GM23338 (cell line): Measurements from ENCODE around the gene HSD17B2. TPM values are rescaled to one million over a fixed set of nuclear protein-coding genes. Genes with fewer than 3 reads are reported as not detected.

Experiments
- ATAC-seq: fragments of 200-7000 bp; cut with Tn5 transposase; 3 replicates; pipeline ENCODE4 v1.9.1; 2020
- DNase-seq: peaks from one replicate; pipeline ENCODE4 v3.0.0-alpha.2; 2015; ENCODE audit warnings: low spot score
- H2AFZ ChIP-seq: fragments of 200-600 bp; sonication (generic); 2 replicates; pipeline ENCODE4 v1.8.0; 2016; ENCODE audit warnings: antibody characterized with exemption, mild to moderate bottlenecking, moderate library complexity
- H3F3A ChIP-seq: fragments of 200-600 bp; sonication (generic); replicated peaks from 2 replicates; pipeline ENCODE4 v1.8.0; 2017; ENCODE audit warnings: antibody characterized with exemption, mixed run types, low read depth
- H3K27ac ChIP-seq: fragments of 200-600 bp; sonication (generic); 2 replicates; pipeline ENCODE4 v1.6.1; 2016; ENCODE audit warnings: low read depth
- H3K27me3 ChIP-seq: fragments of 200-600 bp; sonication (generic); 2 replicates; pipeline ENCODE4 v1.8.0; 2016; ENCODE audit warnings: mild to moderate bottlenecking, mixed run types, moderate library complexity; ENCODE audit not compliant: insufficient read depth
- H3K36me3 ChIP-seq: fragments of 200-600 bp; sonication (generic); 2 replicates; pipeline ENCODE4 v1.8.0; 2016; ENCODE audit warnings: mild to moderate bottlenecking; ENCODE audit not compliant: insufficient read depth
- H3K4me1 ChIP-seq: fragments of 200-600 bp; sonication (generic); 2 replicates; pipeline ENCODE4 v1.8.0; 2016; ENCODE audit warnings: mild to moderate bottlenecking, moderate library complexity; ENCODE audit not compliant: insufficient read depth
- H3K4me2 ChIP-seq: fragments of 200-600 bp; sonication (generic); 2 replicates; pipeline ENCODE4 v1.7.1; 2017; ENCODE audit warnings: mixed run types
- H3K4me3 ChIP-seq: fragments of 200-600 bp; sonication (generic); 2 replicates; pipeline ENCODE4 v1.6.1; 2016; ENCODE audit warnings: mixed run types
- H3K79me2 ChIP-seq: fragments of 200-600 bp; sonication (generic); replicated peaks from 2 replicates; pipeline ENCODE4 v1.8.0; 2017; ENCODE audit warnings: mild to moderate bottlenecking; ENCODE audit not compliant: insufficient read depth
- H3K9me2 ChIP-seq: fragments of 200-600 bp; sonication (generic); 2 replicates; pipeline ENCODE4 v1.8.0; 2017; ENCODE audit not compliant: insufficient read depth
- H4K20me1 ChIP-seq: fragments of 200-600 bp; sonication (generic); replicated peaks from 2 replicates; pipeline ENCODE4 v1.8.0; 2017; ENCODE audit warnings: mild to moderate bottlenecking; ENCODE audit not compliant: insufficient read depth
- H3K27ac Mint-ChIP-seq: 2 replicates; pipeline ENCODE4 v1.8.0; 2020; ENCODE audit warnings: inconsistent platforms, mild to moderate bottlenecking, moderate library complexity, mixed read lengths
- H3K27me3 Mint-ChIP-seq: 3 replicates; pipeline ENCODE4 v1.8.0; 2022; ENCODE audit warnings: low read depth, mild to moderate bottlenecking, moderate library complexity, mixed read lengths, inconsistent platforms; ENCODE audit not compliant: insufficient read depth, poor library complexity
- H3K36me3 Mint-ChIP-seq: 3 replicates; pipeline ENCODE4 v1.8.0; 2021; ENCODE audit warnings: low read depth, mild to moderate bottlenecking, inconsistent platforms, moderate library complexity, mixed read lengths
- H3K4me1 Mint-ChIP-seq: 3 replicates; pipeline ENCODE4 v1.8.0; 2020; ENCODE audit warnings: mild to moderate bottlenecking, inconsistent platforms, mixed read lengths
- H3K4me3 Mint-ChIP-seq: 3 replicates; pipeline ENCODE4 v1.8.0; 2021; ENCODE audit warnings: moderate library complexity, mild to moderate bottlenecking, inconsistent platforms, mixed read lengths
- H3K9me3 Mint-ChIP-seq: 3 replicates; pipeline ENCODE4 v1.8.0; 2020; ENCODE audit warnings: moderate library complexity, mild to moderate bottlenecking, inconsistent platforms, mixed read lengths
- CREB1 ChIP-seq: fragments of 250-450 bp; sonication (Bioruptor Pico); IDR thresholded peaks from 2 replicates; pipeline ENCODE4 v1.5.0; 2020; ENCODE audit warnings: low read depth, mild to moderate bottlenecking, moderate library complexity
- EZH2 ChIP-seq: fragments of 200-600 bp; sonication (generic); IDR thresholded peaks from one replicate; pipeline ENCODE4 v1.8.0; 2017; ENCODE audit warnings: antibody characterized with exemption, mild to moderate bottlenecking, low read depth; ENCODE audit not compliant: unreplicated experiment
- EZH2phosphoT487 ChIP-seq: fragments of 200-600 bp; sonication (generic); IDR thresholded peaks from one replicate; pipeline ENCODE4 v1.8.1; 2018; ENCODE audit warnings: antibody characterized with exemption; ENCODE audit not compliant: unreplicated experiment
- JUNB ChIP-seq: IDR thresholded peaks from one replicate; pipeline ENCODE4 v1.6.1; 2016; ENCODE audit warnings: antibody characterized with exemption; ENCODE audit not compliant: unreplicated experiment
- NANOG ChIP-seq: IDR thresholded peaks from 2 replicates; pipeline ENCODE4 v1.6.1; 2016; ENCODE audit warnings: antibody characterized with exemption, borderline replicate concordance
- POLR2AphosphoS5 ChIP-seq: IDR thresholded peaks from 2 replicates; pipeline ENCODE4 v1.6.1; 2016; ENCODE audit warnings: antibody characterized with exemption, low read depth
- STAT1 ChIP-seq: IDR thresholded peaks from one replicate; pipeline ENCODE4 v1.6.1; 2016; ENCODE audit warnings: antibody characterized with exemption; ENCODE audit not compliant: unreplicated experiment
- ZNF114 ChIP-seq: fragments of 250-450 bp; sonication (Bioruptor Pico); IDR thresholded peaks from 2 replicates; pipeline ENCODE4 v1.5.0; 2020; ENCODE audit warnings: mild to moderate bottlenecking, moderate library complexity
- ZNF331 ChIP-seq: fragments of 250-450 bp; sonication (Bioruptor Pico); IDR thresholded peaks from 2 replicates; pipeline ENCODE4 v1.5.0; 2020; ENCODE audit warnings: low read depth, mild to moderate bottlenecking, moderate library complexity
- polyA plus RNA-seq: library from polyadenylated mRNA; unstranded; fragments of >200 nt; fragmentation: Nextera tagmentation; extraction: Ambion mirVana; gene quantifications from 2 replicates; pipeline ENCODE4 v1.2.1, GENCODE V29; 2016
- total RNA-seq: library from RNA; depleted of rRNA; stranded (reverse); fragments of >200 nt; shearing (Covaris generic); gene quantifications from 2 replicates; pipeline ENCODE4 v1.2.3, GENCODE V29; 2014
- TF ChIP-seq, protein P1 (sequence below): fragments of 250-450 bp; sonication (Bioruptor Pico); IDR thresholded peaks from 2 replicates; pipeline ENCODE4 v1.5.0; 2020; ENCODE audit warnings: mild to moderate bottlenecking, moderate library complexity
- TF ChIP-seq, protein P2 (sequence below): IDR thresholded peaks from 2 replicates; pipeline ENCODE4 v1.6.1; 2016; ENCODE audit warnings: antibody characterized with exemption
- TF ChIP-seq, protein P3 (sequence below), 2 experiments: fragments of 200-600 bp in 1 of 2; sonication (generic) in 1 of 2; conservative IDR thresholded peaks; 2 replicates each; pipeline versions ENCODE4 v1.5.1 to v1.6.1; 2016 to 2017; ENCODE audit warnings: antibody characterized with exemption in 2 of 2, low read depth in 2 of 2, mild to moderate bottlenecking in 2 of 2, moderate library complexity in 1 of 2

Gene HSD17B2
- total and polyA plus RNA-seq, 2 experiments from 2014 or later: 0.29 TPM; not detected in 1

DNA sequence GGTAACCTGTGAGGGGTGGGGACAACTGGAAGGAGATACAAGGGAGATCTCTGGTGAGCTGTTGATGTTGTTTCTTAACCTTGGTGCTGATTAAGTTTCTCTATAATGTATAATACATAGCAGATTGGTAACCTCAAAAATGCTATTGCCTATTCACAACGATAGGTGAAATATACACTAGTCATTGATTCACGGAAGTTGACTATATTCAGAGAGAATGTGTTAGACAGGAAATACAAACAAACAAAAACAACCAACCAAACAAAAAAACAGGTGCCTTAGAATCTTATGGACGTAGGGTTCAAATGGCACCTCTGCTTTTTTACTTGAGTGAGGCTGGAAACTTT, 21.5 kb downstream of the HSD17B2 start:
- Histone ChIP-seq H3K27ac (no peak overlapping the region), H3K9me2 (0 out of 2 replicates have a peak, but pooled peaks cover 7% of the 10 kb centered on the region), H3K4me2 (no peak overlapping the region), H2AFZ (no peak overlapping the region), H4K20me1 (no peaks in the 10 kb centered on the region), H3K79me2 (no peaks in the 10 kb centered on the region), H3K4me3 (no peak overlapping the region), H3K27me3 (no peaks in the 10 kb centered on the region), H3F3A (no peaks in the 10 kb centered on the region), H3K4me1 (no peaks in the 10 kb centered on the region), H3K36me3 (no peaks in the 10 kb centered on the region)
- Mint-ChIP-seq H3K27ac (no peak overlapping the region), H3K27me3 (peaks cover 5% of the 10 kb centered on the region), H3K4me3 (no peak overlapping the region), H3K9me3 (no peaks in the 10 kb centered on the region; the same call in 2 of the 3 replicates), H3K4me1 (no peaks in the 10 kb centered on the region), H3K36me3 (no peaks in the 10 kb centered on the region)
- TF ChIP-seq ZNF114 (CRISPR knock-in tag) (no peak), STAT1 (no peak), EZH2phosphoT487 (no peak), CREB1 (CRISPR knock-in tag) (no peak), JUNB (no peak), NANOG (no peak), EZH2 (no peak), POLR2AphosphoS5 (no peak), ZNF331 (CRISPR knock-in tag) (no peak)
- TF ChIP-seq, protein P1, sequence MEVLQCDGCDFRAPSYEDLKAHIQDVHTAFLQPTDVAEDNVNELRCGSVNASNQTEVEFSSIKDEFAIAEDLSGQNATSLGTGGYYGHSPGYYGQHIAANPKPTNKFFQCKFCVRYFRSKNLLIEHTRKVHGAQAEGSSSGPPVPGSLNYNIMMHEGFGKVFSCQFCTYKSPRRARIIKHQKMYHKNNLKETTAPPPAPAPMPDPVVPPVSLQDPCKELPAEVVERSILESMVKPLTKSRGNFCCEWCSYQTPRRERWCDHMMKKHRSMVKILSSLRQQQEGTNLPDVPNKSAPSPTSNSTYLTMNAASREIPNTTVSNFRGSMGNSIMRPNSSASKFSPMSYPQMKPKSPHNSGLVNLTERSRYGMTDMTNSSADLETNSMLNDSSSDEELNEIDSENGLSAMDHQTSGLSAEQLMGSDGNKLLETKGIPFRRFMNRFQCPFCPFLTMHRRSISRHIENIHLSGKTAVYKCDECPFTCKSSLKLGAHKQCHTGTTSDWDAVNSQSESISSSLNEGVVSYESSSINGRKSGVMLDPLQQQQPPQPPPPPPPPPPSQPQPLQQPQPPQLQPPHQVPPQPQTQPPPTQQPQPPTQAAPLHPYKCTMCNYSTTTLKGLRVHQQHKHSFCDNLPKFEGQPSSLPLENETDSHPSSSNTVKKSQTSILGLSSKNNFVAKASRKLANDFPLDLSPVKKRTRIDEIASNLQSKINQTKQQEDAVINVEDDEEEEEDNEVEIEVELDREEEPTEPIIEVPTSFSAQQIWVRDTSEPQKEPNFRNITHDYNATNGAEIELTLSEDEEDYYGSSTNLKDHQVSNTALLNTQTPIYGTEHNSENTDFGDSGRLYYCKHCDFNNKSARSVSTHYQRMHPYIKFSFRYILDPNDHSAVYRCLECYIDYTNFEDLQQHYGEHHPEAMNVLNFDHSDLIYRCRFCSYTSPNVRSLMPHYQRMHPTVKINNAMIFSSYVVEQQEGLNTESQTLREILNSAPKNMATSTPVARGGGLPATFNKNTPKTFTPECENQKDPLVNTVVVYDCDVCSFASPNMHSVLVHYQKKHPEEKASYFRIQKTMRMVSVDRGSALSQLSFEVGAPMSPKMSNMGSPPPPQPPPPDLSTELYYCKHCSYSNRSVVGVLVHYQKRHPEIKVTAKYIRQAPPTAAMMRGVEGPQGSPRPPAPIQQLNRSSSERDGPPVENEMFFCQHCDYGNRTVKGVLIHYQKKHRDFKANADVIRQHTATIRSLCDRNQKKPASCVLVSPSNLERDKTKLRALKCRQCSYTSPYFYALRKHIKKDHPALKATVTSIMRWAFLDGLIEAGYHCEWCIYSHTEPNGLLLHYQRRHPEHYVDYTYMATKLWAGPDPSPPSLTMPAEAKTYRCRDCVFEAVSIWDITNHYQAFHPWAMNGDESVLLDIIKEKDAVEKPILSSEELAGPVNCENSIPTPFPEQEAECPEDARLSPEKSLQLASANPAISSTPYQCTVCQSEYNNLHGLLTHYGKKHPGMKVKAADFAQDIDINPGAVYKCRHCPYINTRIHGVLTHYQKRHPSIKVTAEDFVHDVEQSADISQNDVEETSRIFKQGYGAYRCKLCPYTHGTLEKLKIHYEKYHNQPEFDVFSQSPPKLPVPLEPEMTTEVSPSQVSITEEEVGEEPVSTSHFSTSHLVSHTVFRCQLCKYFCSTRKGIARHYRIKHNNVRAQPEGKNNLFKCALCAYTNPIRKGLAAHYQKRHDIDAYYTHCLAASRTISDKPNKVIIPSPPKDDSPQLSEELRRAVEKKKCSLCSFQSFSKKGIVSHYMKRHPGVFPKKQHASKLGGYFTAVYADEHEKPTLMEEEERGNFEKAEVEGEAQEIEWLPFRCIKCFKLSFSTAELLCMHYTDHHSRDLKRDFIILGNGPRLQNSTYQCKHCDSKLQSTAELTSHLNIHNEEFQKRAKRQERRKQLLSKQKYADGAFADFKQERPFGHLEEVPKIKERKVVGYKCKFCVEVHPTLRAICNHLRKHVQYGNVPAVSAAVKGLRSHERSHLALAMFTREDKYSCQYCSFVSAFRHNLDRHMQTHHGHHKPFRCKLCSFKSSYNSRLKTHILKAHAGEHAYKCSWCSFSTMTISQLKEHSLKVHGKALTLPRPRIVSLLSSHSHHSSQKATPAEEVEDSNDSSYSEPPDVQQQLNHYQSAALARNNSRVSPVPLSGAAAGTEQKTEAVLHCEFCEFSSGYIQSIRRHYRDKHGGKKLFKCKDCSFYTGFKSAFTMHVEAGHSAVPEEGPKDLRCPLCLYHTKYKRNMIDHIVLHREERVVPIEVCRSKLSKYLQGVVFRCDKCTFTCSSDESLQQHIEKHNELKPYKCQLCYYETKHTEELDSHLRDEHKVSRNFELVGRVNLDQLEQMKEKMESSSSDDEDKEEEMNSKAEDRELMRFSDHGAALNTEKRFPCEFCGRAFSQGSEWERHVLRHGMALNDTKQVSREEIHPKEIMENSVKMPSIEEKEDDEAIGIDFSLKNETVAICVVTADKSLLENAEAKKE (CRISPR knock-in tag): no peak
- TF ChIP-seq, protein P2, sequence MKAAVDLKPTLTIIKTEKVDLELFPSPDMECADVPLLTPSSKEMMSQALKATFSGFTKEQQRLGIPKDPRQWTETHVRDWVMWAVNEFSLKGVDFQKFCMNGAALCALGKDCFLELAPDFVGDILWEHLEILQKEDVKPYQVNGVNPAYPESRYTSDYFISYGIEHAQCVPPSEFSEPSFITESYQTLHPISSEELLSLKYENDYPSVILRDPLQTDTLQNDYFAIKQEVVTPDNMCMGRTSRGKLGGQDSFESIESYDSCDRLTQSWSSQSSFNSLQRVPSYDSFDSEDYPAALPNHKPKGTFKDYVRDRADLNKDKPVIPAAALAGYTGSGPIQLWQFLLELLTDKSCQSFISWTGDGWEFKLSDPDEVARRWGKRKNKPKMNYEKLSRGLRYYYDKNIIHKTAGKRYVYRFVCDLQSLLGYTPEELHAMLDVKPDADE: no peak
- TF ChIP-seq, protein P3, sequence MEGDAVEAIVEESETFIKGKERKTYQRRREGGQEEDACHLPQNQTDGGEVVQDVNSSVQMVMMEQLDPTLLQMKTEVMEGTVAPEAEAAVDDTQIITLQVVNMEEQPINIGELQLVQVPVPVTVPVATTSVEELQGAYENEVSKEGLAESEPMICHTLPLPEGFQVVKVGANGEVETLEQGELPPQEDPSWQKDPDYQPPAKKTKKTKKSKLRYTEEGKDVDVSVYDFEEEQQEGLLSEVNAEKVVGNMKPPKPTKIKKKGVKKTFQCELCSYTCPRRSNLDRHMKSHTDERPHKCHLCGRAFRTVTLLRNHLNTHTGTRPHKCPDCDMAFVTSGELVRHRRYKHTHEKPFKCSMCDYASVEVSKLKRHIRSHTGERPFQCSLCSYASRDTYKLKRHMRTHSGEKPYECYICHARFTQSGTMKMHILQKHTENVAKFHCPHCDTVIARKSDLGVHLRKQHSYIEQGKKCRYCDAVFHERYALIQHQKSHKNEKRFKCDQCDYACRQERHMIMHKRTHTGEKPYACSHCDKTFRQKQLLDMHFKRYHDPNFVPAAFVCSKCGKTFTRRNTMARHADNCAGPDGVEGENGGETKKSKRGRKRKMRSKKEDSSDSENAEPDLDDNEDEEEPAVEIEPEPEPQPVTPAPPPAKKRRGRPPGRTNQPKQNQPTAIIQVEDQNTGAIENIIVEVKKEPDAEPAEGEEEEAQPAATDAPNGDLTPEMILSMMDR (conservative IDR thresholded peaks at IDR 0.05; ENCODE audit: low read depth in 2 of 2): no peak
- DNase-seq: no peak
- no peak for ATAC-seq
